SK-N-SH (cell line): ENCODE results near the gene MACROD2. TPM values are rescaled to one million over a fixed set of nuclear protein-coding genes. Genes with fewer than 3 reads are reported as not detected.

ENCODE experiments used
- CTCF ChIA-PET: fragments of 300-600, 350-600 bp; formaldehyde crosslinking; extraction: SDS; loops from one replicate; lab custom pipeline; 2021; lab: Yijun Ruan, JAX
- POLR2A ChIA-PET: fragments of 350-600 bp; sonication (Branson Sonifier 250); formaldehyde crosslinking; extraction: SDS; loops from one replicate; lab custom pipeline; 2020; ENCODE audit warnings: antibody characterized with exemption, inconsistent platforms; lab: Yijun Ruan, JAX
- DNase-seq: peaks from one replicate; pipeline ENCODE4 v3.0.0; 2012
- H2AFZ ChIP-seq: fragments of 200-600 bp; sonication (generic); 2 replicates; pipeline ENCODE4 v1.8.1; 2016; ENCODE audit warnings: antibody characterized with exemption, mild to moderate bottlenecking, low read depth
- H3F3A ChIP-seq: fragments of 200-600 bp; sonication (generic); replicated peaks from 2 replicates; pipeline ENCODE3; 2016; ENCODE audit warnings: antibody characterized with exemption, mild to moderate bottlenecking; ENCODE audit not compliant: insufficient read depth
- H3K27ac ChIP-seq, 2 experiments: fragments of 200-500 bp in 1 of 2; fragments of 200-600 bp in 1 of 2; sonication (Bioruptor generic) in 1 of 2; sonication (generic), shearing (Covaris generic) in 1 of 2; 2 replicates each; pipeline versions ENCODE4 v1.5.1 to v1.6.1; 2014 to 2016; ENCODE audit warnings: low read depth in 2 of 2, inconsistent platforms in 1 of 2, low read length in 1 of 2, mild to moderate bottlenecking in 1 of 2, mixed read lengths in 1 of 2
- H3K27me3 ChIP-seq: fragments of 200-600 bp; sonication (generic), shearing (Covaris generic); 2 replicates; pipeline ENCODE4 v1.6.1; 2016; ENCODE audit warnings: mixed run types; ENCODE audit not compliant: insufficient read depth
- H3K36me3 ChIP-seq, 2 experiments: fragments of 200-500 bp in 1 of 2; fragments of 200-600 bp in 1 of 2; sonication (Bioruptor generic) in 1 of 2; sonication (generic) in 1 of 2; replicated peaks in 1 of 2; 2 replicates each; pipeline versions ENCODE3 to v1.5.1; 2014 to 2016; ENCODE audit warnings: low read length in 1 of 2, mild to moderate bottlenecking in 1 of 2; ENCODE audit not compliant: insufficient read depth in 2 of 2, control insufficient read depth in 1 of 2
- H3K4me1 ChIP-seq, 2 experiments: fragments of 200-500 bp in 1 of 2; fragments of 200-600 bp in 1 of 2; sonication (Bioruptor generic) in 1 of 2; sonication (generic), shearing (Covaris generic) in 1 of 2; 2 replicates each; pipeline versions ENCODE4 v1.5.1 to v1.6.1; 2014 to 2016; ENCODE audit warnings: low read depth in 1 of 2, low read length in 1 of 2, mixed run types in 1 of 2; ENCODE audit not compliant: insufficient read depth in 2 of 2, control insufficient read depth in 1 of 2
- H3K4me2 ChIP-seq: fragments of 200-600 bp; sonication (generic), shearing (Covaris generic); 2 replicates; pipeline ENCODE4 v1.6.1; 2017; ENCODE audit warnings: mixed run types
- H3K4me3 ChIP-seq, 2 experiments: fragments of 200-500 bp in 1 of 2; fragments of 200-600 bp in 1 of 2; sonication (Bioruptor generic) in 1 of 2; sonication (generic), shearing (Covaris generic) in 1 of 2; 2 replicates each; pipeline versions ENCODE4 v1.5.1 to v1.8.1; 2014 to 2016; ENCODE audit warnings: low read depth in 2 of 2, inconsistent platforms in 1 of 2, low read length in 1 of 2, mild to moderate bottlenecking in 1 of 2, mixed read lengths in 1 of 2, moderate library complexity in 1 of 2
- H3K79me2 ChIP-seq: fragments of 200-600 bp; sonication (generic); 2 replicates; pipeline ENCODE4 v1.8.1; 2017; ENCODE audit warnings: mild to moderate bottlenecking; ENCODE audit not compliant: insufficient read depth
- H3K9ac ChIP-seq: fragments of 200-600 bp; sonication (generic); 2 replicates; pipeline ENCODE4 v1.6.1; 2017; ENCODE audit warnings: mixed run types
- H3K9me2 ChIP-seq: fragments of 200-600 bp; sonication (generic); 2 replicates; pipeline ENCODE4 v1.6.1; 2017; ENCODE audit warnings: mixed run types
- H3K9me3 ChIP-seq: fragments of 200-600 bp; sonication (generic); 2 replicates; pipeline ENCODE4 v1.6.1; 2017; ENCODE audit warnings: mixed run types, mild to moderate bottlenecking, moderate library complexity
- H4K20me1 ChIP-seq: fragments of 200-600 bp; sonication (generic); 2 replicates; pipeline ENCODE4 v1.6.1; 2017; ENCODE audit warnings: mild to moderate bottlenecking, mixed run types; ENCODE audit not compliant: insufficient read depth
- FOSL2 ChIP-seq: IDR thresholded peaks from 2 replicates; pipeline ENCODE4 v1.4.0; 2012; ENCODE audit warnings: low read depth, mild to moderate bottlenecking, moderate library complexity, borderline replicate concordance
- FOXJ3 ChIP-seq: sonication (generic); formaldehyde crosslinking; IDR thresholded peaks from 2 replicates; pipeline ENCODE4 v1.5.1; 2020; ENCODE audit warnings: mild to moderate bottlenecking, missing genetic modification reagents
- FOXM1 ChIP-seq: IDR thresholded peaks from 2 replicates; pipeline ENCODE4 v1.4.0; 2012; ENCODE audit warnings: low read depth, mild to moderate bottlenecking
- GABPA ChIP-seq: IDR thresholded peaks from 2 replicates; pipeline ENCODE4 v1.4.0; 2012; ENCODE audit warnings: low read depth, mild to moderate bottlenecking
- JUND ChIP-seq: IDR thresholded peaks from 2 replicates; pipeline ENCODE4 v1.4.0; 2012
- MXI1 ChIP-seq: IDR thresholded peaks from 2 replicates; pipeline ENCODE4 v1.6.1; 2012; ENCODE audit warnings: mild to moderate bottlenecking, low read depth, low read length, improper control_type of control experiment
- NFIC ChIP-seq: IDR thresholded peaks from 2 replicates; pipeline ENCODE4 v1.4.0; 2012; ENCODE audit warnings: borderline replicate concordance
- POLR2AphosphoS5 ChIP-seq: IDR thresholded peaks from 2 replicates; pipeline ENCODE4 v1.6.1; 2012; ENCODE audit warnings: low read depth, low read length
- RAD21 ChIP-seq: IDR thresholded peaks from 2 replicates; pipeline ENCODE4 v1.6.1; 2012; ENCODE audit warnings: mild to moderate bottlenecking, low read length
- RFX5 ChIP-seq: IDR thresholded peaks from 2 replicates; pipeline ENCODE4 v1.6.1; 2012; ENCODE audit warnings: mild to moderate bottlenecking, improper control_type of control experiment, low read length
- RXRA ChIP-seq: IDR thresholded peaks from 2 replicates; pipeline ENCODE4 v1.4.0; 2012; ENCODE audit warnings: low read depth, mild to moderate bottlenecking, borderline replicate concordance
- TAF1 ChIP-seq: IDR thresholded peaks from 2 replicates; pipeline ENCODE4 v1.6.1; 2012; ENCODE audit warnings: low read depth, mild to moderate bottlenecking, low read length, moderate library complexity, borderline replicate concordance
- TCF12 ChIP-seq: IDR thresholded peaks from 2 replicates; pipeline ENCODE4 v1.4.0; 2012
- WGBS: methylation state at CpG from one replicate; pipeline ENCODE4 v1.1.6; 2017; ENCODE audit warnings: low lambda C conversion rate; 5-methylcytosine and 5-hydroxymethylcytosine counted together
- polyA plus RNA-seq, 3 experiments: library from polyadenylated mRNA; depleted of rRNA; stranded (reverse); fragments of >200 nt; gene quantifications; 2 replicates each; pipeline ENCODE4 v1.2.3, GENCODE V29; 2012
- TF ChIP-seq, protein P1 (sequence below): IDR thresholded peaks from 2 replicates; pipeline ENCODE4 v1.6.1; 2012; ENCODE audit warnings: mild to moderate bottlenecking, low read depth, low read length, moderate library complexity
- TF ChIP-seq, protein P2 (sequence below): IDR thresholded peaks from 2 replicates; pipeline ENCODE4; 2012
- TF ChIP-seq, protein P3 (sequence below): IDR thresholded peaks from 2 replicates; pipeline ENCODE4 v1.4.0; 2012; ENCODE audit warnings: low read depth
- TF ChIP-seq, protein P4 (sequence below): IDR thresholded peaks from 2 replicates; pipeline ENCODE4 v1.4.0; 2012; ENCODE audit warnings: low read depth, borderline replicate concordance
- TF ChIP-seq, protein P5 (sequence below): fragments of 150-350 bp; IDR thresholded peaks from 2 replicates; pipeline ENCODE4 v1.6.1; 2017; ENCODE audit warnings: antibody characterized with exemption, low read length, low read depth, borderline replicate concordance
- TF ChIP-seq, protein P6 (sequence below): fragments of 150-350 bp; IDR thresholded peaks from 2 replicates; pipeline ENCODE4 v1.6.1; 2016; ENCODE audit warnings: mild to moderate bottlenecking, low read depth, low read length
- TF ChIP-seq, protein P7 (sequence below): IDR thresholded peaks from 2 replicates; pipeline ENCODE4 v1.4.0; 2012; ENCODE audit warnings: low read depth, borderline replicate concordance

Gene MACROD2
- polyA plus RNA-seq, 1 of the 3 experiments (the other 2 are of a cell fraction), result 0.33 TPM

DNA sequence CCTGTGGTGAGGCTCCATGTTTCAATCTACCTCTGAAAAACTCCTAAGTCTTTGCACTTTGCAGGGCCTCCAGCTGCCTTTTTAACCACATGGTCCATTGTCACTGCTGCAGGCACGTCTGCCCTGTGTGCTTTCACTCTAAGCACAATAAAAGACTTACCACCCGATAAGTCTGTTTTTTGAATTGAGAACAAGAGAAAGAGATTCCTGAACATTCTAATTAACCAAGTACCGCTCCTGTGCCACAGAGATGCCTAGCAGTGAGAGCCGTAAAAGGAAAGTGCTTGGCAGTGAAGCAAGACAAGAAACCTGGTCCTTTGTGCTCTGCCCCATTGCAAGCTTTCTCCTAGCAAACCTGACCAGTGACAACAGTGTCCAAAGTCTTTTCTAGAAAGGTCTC, 829.7 kb downstream of the MACROD2 start (continued):
- TF ChIP-seq, protein P1, sequence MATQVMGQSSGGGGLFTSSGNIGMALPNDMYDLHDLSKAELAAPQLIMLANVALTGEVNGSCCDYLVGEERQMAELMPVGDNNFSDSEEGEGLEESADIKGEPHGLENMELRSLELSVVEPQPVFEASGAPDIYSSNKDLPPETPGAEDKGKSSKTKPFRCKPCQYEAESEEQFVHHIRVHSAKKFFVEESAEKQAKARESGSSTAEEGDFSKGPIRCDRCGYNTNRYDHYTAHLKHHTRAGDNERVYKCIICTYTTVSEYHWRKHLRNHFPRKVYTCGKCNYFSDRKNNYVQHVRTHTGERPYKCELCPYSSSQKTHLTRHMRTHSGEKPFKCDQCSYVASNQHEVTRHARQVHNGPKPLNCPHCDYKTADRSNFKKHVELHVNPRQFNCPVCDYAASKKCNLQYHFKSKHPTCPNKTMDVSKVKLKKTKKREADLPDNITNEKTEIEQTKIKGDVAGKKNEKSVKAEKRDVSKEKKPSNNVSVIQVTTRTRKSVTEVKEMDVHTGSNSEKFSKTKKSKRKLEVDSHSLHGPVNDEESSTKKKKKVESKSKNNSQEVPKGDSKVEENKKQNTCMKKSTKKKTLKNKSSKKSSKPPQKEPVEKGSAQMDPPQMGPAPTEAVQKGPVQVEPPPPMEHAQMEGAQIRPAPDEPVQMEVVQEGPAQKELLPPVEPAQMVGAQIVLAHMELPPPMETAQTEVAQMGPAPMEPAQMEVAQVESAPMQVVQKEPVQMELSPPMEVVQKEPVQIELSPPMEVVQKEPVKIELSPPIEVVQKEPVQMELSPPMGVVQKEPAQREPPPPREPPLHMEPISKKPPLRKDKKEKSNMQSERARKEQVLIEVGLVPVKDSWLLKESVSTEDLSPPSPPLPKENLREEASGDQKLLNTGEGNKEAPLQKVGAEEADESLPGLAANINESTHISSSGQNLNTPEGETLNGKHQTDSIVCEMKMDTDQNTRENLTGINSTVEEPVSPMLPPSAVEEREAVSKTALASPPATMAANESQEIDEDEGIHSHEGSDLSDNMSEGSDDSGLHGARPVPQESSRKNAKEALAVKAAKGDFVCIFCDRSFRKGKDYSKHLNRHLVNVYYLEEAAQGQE, result no peak
- TF ChIP-seq GABPA (no peak), TCF12 (no peak), RXRA (no peak), POLR2AphosphoS5 (no peak), NFIC (no peak)
- TF ChIP-seq, protein P2, sequence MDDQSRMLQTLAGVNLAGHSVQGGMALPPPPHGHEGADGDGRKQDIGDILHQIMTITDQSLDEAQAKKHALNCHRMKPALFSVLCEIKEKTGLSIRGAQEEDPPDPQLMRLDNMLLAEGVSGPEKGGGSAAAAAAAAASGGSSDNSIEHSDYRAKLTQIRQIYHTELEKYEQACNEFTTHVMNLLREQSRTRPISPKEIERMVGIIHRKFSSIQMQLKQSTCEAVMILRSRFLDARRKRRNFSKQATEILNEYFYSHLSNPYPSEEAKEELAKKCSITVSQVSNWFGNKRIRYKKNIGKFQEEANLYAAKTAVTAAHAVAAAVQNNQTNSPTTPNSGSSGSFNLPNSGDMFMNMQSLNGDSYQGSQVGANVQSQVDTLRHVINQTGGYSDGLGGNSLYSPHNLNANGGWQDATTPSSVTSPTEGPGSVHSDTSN, result no peak
- TF ChIP-seq, protein P3, sequence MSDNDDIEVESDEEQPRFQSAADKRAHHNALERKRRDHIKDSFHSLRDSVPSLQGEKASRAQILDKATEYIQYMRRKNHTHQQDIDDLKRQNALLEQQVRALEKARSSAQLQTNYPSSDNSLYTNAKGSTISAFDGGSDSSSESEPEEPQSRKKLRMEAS, result no peak

DNA sequence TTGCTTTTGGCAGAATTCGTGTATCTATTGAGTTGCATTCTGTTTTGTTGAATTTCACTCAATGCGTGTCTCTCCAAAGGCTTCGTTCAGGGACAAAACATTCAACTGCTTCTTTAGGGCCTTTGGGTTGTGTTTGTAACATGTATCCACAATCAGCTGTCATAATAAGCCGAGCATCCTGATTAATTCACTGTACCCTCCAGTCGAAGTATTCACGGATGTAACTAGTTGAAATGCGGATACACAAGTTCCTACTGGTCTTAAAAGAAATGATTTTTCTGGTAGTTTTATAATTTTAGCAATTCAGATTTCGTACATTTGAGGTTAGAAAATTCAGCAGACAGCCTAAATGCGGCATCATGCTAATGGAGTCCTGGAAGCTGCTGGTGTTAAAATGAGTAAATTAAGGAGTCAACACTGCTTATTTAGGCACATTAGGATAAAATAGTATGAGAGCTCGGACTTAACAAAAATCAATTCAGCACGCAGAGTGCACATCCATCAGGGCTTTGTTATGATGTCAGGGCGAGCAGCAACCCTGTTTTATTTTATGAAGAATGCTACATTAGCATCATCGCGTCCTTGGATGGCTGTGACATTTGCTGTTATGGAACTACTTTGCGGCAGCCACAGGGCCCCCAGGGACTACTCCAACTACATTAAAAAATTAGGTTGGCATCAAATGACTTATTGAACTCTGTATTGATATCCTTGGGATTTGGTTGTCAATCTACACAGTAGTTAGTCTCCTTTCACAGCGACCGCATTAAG, 831.4 kb downstream of the MACROD2 start:
- Histone ChIP-seq H3K9me3 (no peaks in the 10 kb centered on the region), H2AFZ (no peak overlapping the region), H3K79me2 (no peaks in the 10 kb centered on the region), H3K9me2 (no peaks in the 10 kb centered on the region), H3K9ac (no peak overlapping the region), H3K4me3 (no peak overlapping the region), H3K36me3 (no peaks in the 10 kb centered on the region), H3K27ac (no peak overlapping the region), H3K27me3 (no peaks in the 10 kb centered on the region), H3K4me2 (no peak overlapping the region), H3F3A (no peaks in the 10 kb centered on the region), H4K20me1 (no peaks in the 10 kb centered on the region), H3K4me1 (no peaks in the 10 kb centered on the region)
- WGBS, result 89% methylated on average over 17 of the region's 17 CpGs
- ChIA-PET POLR2A (no interaction called here), CTCF (no interaction called here)
- no peak for DNase-seq
- TF ChIP-seq, protein P4, sequence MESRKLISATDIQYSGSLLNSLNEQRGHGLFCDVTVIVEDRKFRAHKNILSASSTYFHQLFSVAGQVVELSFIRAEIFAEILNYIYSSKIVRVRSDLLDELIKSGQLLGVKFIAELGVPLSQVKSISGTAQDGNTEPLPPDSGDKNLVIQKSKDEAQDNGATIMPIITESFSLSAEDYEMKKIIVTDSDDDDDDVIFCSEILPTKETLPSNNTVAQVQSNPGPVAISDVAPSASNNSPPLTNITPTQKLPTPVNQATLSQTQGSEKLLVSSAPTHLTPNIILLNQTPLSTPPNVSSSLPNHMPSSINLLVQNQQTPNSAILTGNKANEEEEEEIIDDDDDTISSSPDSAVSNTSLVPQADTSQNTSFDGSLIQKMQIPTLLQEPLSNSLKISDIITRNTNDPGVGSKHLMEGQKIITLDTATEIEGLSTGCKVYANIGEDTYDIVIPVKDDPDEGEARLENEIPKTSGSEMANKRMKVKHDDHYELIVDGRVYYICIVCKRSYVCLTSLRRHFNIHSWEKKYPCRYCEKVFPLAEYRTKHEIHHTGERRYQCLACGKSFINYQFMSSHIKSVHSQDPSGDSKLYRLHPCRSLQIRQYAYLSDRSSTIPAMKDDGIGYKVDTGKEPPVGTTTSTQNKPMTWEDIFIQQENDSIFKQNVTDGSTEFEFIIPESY, result no peak
- TF ChIP-seq TCF12 (no peak), JUND (no peak), RAD21 (no peak), TAF1 (no peak), FOXJ3 (CRISPR knock-in tag) (no peak), RFX5 (no peak), MXI1 (no peak), FOSL2 (no peak), POLR2AphosphoS5 (no peak), FOXM1 (no peak)
- TF ChIP-seq, protein P2, result no peak
- TF ChIP-seq, protein P5, sequence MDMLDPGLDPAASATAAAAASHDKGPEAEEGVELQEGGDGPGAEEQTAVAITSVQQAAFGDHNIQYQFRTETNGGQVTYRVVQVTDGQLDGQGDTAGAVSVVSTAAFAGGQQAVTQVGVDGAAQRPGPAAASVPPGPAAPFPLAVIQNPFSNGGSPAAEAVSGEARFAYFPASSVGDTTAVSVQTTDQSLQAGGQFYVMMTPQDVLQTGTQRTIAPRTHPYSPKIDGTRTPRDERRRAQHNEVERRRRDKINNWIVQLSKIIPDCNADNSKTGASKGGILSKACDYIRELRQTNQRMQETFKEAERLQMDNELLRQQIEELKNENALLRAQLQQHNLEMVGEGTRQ, result no peak
- TF ChIP-seq, protein P6, sequence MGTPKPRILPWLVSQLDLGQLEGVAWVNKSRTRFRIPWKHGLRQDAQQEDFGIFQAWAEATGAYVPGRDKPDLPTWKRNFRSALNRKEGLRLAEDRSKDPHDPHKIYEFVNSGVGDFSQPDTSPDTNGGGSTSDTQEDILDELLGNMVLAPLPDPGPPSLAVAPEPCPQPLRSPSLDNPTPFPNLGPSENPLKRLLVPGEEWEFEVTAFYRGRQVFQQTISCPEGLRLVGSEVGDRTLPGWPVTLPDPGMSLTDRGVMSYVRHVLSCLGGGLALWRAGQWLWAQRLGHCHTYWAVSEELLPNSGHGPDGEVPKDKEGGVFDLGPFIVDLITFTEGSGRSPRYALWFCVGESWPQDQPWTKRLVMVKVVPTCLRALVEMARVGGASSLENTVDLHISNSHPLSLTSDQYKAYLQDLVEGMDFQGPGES, result no peak
- TF ChIP-seq, protein P7, sequence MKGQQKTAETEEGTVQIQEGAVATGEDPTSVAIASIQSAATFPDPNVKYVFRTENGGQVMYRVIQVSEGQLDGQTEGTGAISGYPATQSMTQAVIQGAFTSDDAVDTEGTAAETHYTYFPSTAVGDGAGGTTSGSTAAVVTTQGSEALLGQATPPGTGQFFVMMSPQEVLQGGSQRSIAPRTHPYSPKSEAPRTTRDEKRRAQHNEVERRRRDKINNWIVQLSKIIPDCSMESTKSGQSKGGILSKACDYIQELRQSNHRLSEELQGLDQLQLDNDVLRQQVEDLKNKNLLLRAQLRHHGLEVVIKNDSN, result no peak
